LNCaP clone FGC (cell line): ENCODE results near the gene FBXO10.

Experiments
- DNase-seq: peaks from one replicate; pipeline ENCODE4 v3.0.0-alpha.2; 2011; ENCODE audit warnings: low read depth
- H3K4me3 ChIP-seq: 2 replicates; pipeline ENCODE4 v1.5.1; 2011; ENCODE audit warnings: mild to moderate bottlenecking, low read depth, low read length, control low read depth
- TF ChIP-seq, protein P1 (sequence below): IDR thresholded peaks from 2 replicates; pipeline ENCODE4 v1.5.1; 2012; ENCODE audit warnings: mild to moderate bottlenecking; ENCODE audit not compliant: control insufficient read depth, insufficient read depth; ENCODE audit errors: extremely low read depth

FBXO10 gene

DNA sequence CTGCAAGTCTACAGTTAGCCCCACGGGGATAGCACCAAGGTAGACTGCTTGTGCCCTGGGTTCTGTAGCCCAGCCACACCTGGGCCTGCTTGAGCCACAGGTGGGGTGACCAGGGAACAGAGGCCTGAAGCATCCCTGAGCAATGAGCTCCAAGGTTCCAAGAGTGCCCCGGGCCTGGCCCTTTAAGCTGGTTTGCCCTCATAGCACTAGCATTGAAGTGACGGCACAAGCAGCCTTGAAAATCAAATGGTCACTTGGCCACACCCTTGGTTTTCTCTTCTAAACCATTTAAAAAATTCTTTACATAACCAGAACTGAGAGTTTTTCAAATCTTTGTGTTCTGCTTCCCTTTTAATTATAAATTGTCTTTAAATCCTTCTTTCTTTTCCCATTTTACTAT, 24.7 kb downstream of the FBXO10 start:
- no peak for DNase-seq
- no peak overlapping the region for H3K4me3 ChIP-seq
- TF ChIP-seq, protein P1, sequence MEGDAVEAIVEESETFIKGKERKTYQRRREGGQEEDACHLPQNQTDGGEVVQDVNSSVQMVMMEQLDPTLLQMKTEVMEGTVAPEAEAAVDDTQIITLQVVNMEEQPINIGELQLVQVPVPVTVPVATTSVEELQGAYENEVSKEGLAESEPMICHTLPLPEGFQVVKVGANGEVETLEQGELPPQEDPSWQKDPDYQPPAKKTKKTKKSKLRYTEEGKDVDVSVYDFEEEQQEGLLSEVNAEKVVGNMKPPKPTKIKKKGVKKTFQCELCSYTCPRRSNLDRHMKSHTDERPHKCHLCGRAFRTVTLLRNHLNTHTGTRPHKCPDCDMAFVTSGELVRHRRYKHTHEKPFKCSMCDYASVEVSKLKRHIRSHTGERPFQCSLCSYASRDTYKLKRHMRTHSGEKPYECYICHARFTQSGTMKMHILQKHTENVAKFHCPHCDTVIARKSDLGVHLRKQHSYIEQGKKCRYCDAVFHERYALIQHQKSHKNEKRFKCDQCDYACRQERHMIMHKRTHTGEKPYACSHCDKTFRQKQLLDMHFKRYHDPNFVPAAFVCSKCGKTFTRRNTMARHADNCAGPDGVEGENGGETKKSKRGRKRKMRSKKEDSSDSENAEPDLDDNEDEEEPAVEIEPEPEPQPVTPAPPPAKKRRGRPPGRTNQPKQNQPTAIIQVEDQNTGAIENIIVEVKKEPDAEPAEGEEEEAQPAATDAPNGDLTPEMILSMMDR: no peak

DNA sequence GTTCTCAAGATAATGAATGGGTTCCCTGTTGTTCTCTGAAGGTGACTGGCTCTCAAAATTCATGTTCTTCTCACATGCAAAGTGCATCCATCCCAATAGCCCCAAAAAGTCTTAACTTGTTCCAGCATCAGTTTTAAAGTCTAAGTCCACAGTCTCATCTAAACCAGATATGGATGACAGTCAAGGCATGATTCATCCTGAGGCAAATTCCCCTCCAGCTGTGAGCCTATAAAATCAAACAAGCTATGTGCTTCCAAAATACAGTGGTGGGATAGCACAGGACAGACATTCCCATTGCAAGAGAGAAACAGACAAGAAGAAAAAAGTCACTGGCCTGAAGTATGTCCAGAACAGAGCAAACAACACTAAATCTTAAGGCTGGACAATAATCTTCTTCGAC, 25.4 kb downstream of the FBXO10 start:
- DNase-seq: no peak
- no peak overlapping the region for H3K4me3 ChIP-seq
- TF ChIP-seq, protein P1: no peak

DNA sequence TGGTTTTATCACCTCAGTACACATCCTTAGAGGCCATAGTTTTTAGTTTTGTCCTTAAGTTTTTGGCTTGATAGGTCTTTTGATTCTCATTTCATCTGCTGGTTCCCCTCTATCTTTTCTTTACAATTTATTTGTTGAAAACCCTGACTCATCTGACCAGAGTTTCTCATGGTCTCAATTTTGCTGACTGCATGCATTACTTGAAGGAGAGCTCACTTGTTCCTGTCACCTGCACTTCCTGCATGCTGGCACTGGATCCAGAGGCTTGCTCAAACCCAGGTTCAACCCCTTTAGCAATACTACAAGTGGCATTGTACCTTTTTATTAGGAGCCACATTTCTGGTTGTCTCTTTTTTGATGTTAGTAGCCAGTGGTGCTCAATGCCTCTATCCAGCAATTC, 26.7 kb downstream of the FBXO10 start:
- TF ChIP-seq, protein P1: no peak
- DNase-seq: no peak

DNA sequence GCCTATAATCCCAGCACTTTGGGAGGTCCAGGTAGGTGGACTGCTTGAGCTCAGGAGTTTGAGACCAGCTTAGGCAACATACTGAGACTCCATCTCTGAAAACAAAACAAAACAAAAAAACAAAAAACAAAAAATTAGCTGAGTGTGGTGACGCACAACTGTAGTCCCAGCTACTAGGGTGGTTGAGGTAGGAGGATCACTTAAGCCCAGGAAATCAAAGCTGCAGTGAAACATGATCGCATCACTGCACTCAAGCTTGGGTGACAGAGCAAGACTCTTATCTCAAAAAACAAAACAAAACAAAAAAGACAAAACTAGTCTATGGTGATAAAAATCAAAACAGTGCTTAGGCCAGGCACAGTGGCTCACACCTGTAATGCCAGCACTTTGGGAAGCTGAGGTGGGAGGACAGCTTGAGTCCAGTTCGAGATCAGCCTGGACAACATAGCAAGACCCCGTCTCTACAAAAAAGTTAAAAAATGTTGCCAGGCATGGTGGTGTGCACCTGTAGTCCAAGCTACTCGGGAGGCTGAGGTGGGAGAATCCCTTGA, 28.8 kb downstream of the FBXO10 start:
- no peak overlapping the region for H3K4me3 ChIP-seq
- DNase-seq: no peak
- TF ChIP-seq, protein P1: no peak

More for the DNA sequence above, 26.7 kb downstream of the FBXO10 start:
- H3K4me3 ChIP-seq: no peak overlapping the region

DNA sequence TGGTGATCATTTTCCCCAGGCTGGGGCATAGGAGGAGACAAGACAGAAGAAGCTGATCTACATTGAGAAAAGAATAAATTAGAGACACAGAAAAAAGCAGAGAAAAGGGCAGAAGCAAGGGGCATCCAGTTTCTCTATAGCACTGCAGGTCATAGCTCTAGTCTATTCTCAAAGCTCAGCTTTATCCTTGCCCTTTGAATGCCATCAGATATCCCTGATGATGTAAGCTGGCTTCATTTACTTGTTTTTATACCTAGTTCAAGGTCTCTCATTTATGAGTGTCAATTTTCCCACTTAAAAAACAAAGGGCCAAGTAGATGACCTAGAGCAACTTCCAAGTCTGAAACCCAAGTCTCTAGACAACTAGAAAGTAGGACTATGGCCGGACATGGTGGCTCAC, 32.7 kb downstream of the FBXO10 start:
- TF ChIP-seq, protein P1: no peak
- DNase-seq: no peak
- H3K4me3 ChIP-seq: no peak overlapping the region

DNA sequence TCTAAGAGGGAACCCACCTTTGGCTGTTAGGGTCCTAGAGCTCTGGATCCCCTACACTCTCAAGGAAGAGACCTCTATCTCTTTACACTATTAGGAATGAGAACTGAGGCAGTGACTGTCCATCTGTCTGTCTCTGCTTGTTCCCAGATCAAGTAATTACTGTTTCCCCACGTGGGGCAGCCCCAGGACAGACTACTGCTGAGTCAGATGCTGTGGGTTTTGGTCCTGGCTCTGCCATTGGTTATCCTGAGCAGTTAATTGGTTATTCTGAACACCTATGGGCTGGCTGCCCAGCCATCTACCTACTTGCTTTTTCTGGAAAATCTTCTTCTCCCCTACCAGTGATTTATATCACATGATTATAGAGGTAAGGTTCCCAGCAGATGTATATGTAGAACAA, 33.3 kb downstream of the FBXO10 start:
- TF ChIP-seq, protein P1: no peak
- no peak overlapping the region for H3K4me3 ChIP-seq
- no peak for DNase-seq

DNA sequence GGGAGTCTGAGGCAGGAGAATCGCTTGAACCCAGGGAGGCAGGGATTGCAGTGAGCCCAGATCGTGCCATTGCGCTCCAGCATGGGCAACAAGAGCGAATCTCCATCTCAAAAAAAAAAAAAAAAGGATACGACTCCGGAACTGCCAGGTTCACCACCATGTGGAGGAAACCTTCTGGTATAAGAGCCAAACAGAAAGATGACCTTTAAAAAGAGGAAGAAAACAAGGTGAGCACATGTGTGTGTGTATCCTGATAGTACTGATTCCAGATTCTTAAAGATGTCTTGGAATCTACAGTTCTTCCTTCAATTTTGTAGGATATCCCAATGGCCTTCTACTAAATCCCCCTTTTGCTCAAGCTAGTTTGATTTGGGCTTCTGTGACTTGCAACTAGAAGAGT, 33.7 kb downstream of the FBXO10 start:
- H3K4me3 ChIP-seq: no peak overlapping the region
- DNase-seq: no peak
- TF ChIP-seq, protein P1: no peak
